Pancreas (tissue), 10 donors: ENCODE data around the gene SPATA18. TPM values are rescaled to one million over a fixed set of nuclear protein-coding genes. Genes with fewer than 3 reads are reported as not detected.

Experiments used
- ATAC-seq, 4 donors: fragments of 200-7000 bp; cut with Tn5 transposase; one replicate each; pipeline versions ENCODE4 v1.8.0 to v1.9.1; 2020; ENCODE audit warnings: mild to moderate bottlenecking in 4 of 4, moderate library complexity in 4 of 4
- DNase-seq, 6 donors: peaks; one replicate each; pipeline ENCODE4 v3.0.0-alpha.2; 2020
- FAIRE-seq: peaks from 2 replicates; lab custom pipeline; 2012; peaks lifted over from hg19 to GRCh38; lab: Jason Lieb, UNC
- H3K27ac ChIP-seq, 4 donors: fragments of 200-600 bp; sonication (generic); 1 replicate in 3 of 4; 2 replicates in 1 of 4; pipeline versions ENCODE4 v1.5.0 to v1.8.0; 2020
- H3K27me3 ChIP-seq, 4 donors: fragments of 200-600 bp; one replicate each; pipeline ENCODE4 v1.8.0; 2021
- H3K36me3 ChIP-seq, 3 donors: fragments of 200-600 bp; sonication (generic) in 1 of 3; one replicate each; pipeline versions ENCODE4 v1.5.0 to v1.8.0; 2020 to 2021
- H3K4me1 ChIP-seq, 3 donors: fragments of 200-600 bp; one replicate each; pipeline ENCODE4 v1.8.0; 2021
- H3K4me3 ChIP-seq, 4 donors: fragments of 200-600 bp; sonication (generic) in 2 of 4; one replicate each; pipeline versions ENCODE4 v1.5.0 to v1.8.0; 2020 to 2021
- H3K9me3 ChIP-seq, 4 donors: fragments of 200-600 bp; one replicate each; pipeline ENCODE4 v1.8.0; 2021
- WGBS, 2 donors: extraction: QIAGEN DNeasy Blood & Tissue Kit; methylation state at CpG; one replicate each; pipeline ENCODE4 v1.1.7; 2013; 5-methylcytosine and 5-hydroxymethylcytosine counted together
- intact Hi-C, 3 donors: fragments of 100-400 bp; cut with DNase I; formaldehyde crosslinking; loops; one replicate each; pipeline versions ENCODE4 v1.11.1 to v1.14.2; 2022
- polyA plus RNA-seq, 2 donors: library from polyadenylated mRNA; stranded (reverse); fragments of 200-250 nt; gene quantifications; one replicate each; pipeline ENCODE4 v1.2.3, GENCODE V29; 2013
- total RNA-seq, 6 donors: library from RNA; stranded (reverse); fragmentation: NEBNext Ultra II Directional in 4 of 6; extraction: Animal tissue kit (Norgen Biotek cat#: 25700) in 4 of 6; gene quantifications; one replicate each; pipeline versions ENCODE4 v1.2.1 to v1.2.4, GENCODE V29; 2021 to 2023
- TF ChIP-seq, protein P1 (sequence below), 4 donors: fragments of 200-600 bp; sonication (generic) in 3 of 4; IDR thresholded peaks; one replicate each; pipeline versions ENCODE4 v1.5.0 to v1.8.0; 2021; ENCODE audit warnings: antibody characterized with exemption in 4 of 4
- donor health status: healthy with polysubstance abuse.
- donor health status: DM: no; HTN: no; CAD: no; lungs with moderate emphysema.
- donor health status: DM: no; HTN: no; CAD: no.
- donor health status: control.
- donor health status: control.
- donor health status: Bipolar disorder and iron deficiency.
- donor health status: DM: yes; HTN: yes; CAD: no.
- donor health status: DM: no; HTN: no; CAD: no.
- donor health status: DM: no; HTN: no; CAD: no.
- donor health status: DM: yes; HTN: yes; CAD: no.

SPATA18 gene
- total and polyA plus RNA-seq, 8 donors, result 1.2 to 4.3 (median 3.4) TPM

DNA sequence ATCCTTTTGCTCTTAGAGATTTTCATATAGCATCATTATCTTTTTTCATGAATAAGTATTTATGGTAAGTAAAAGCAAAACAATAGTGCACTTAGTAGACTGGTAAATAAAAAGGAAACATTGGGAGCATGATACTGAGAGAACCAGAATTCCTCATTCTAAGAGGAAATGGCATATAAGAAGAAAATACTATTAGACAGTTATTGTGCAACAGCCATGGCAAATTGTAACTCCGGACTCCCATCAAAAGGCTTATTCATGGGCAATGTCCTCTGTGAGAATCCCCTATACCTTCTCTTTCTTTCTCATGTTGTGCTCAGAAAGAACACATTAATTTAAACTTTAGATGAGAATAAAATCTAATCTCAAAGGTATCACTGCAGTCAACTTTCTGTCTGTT is 42.4 kb downstream of the SPATA18 start:
- TF ChIP-seq, protein P1, sequence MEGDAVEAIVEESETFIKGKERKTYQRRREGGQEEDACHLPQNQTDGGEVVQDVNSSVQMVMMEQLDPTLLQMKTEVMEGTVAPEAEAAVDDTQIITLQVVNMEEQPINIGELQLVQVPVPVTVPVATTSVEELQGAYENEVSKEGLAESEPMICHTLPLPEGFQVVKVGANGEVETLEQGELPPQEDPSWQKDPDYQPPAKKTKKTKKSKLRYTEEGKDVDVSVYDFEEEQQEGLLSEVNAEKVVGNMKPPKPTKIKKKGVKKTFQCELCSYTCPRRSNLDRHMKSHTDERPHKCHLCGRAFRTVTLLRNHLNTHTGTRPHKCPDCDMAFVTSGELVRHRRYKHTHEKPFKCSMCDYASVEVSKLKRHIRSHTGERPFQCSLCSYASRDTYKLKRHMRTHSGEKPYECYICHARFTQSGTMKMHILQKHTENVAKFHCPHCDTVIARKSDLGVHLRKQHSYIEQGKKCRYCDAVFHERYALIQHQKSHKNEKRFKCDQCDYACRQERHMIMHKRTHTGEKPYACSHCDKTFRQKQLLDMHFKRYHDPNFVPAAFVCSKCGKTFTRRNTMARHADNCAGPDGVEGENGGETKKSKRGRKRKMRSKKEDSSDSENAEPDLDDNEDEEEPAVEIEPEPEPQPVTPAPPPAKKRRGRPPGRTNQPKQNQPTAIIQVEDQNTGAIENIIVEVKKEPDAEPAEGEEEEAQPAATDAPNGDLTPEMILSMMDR (IDR thresholded peaks at IDR 0.05), result no peak
- intact Hi-C loops, result no loop called here
- Histone ChIP-seq H3K27me3 (no peaks in the 10 kb centered on the region), H3K9me3 (no peaks in the 10 kb centered on the region), H3K36me3 (no peaks in the 10 kb centered on the region), H3K27ac (no peak overlapping the region), H3K4me1 (no peaks in the 10 kb centered on the region), H3K4me3 (no peak overlapping the region)
- FAIRE-seq (no peak), ATAC-seq (no peak), DNase-seq (no peak)
- 79 to 80% methylated on average over 1 of the region's 1 CpG for WGBS, 2 donors

DNA sequence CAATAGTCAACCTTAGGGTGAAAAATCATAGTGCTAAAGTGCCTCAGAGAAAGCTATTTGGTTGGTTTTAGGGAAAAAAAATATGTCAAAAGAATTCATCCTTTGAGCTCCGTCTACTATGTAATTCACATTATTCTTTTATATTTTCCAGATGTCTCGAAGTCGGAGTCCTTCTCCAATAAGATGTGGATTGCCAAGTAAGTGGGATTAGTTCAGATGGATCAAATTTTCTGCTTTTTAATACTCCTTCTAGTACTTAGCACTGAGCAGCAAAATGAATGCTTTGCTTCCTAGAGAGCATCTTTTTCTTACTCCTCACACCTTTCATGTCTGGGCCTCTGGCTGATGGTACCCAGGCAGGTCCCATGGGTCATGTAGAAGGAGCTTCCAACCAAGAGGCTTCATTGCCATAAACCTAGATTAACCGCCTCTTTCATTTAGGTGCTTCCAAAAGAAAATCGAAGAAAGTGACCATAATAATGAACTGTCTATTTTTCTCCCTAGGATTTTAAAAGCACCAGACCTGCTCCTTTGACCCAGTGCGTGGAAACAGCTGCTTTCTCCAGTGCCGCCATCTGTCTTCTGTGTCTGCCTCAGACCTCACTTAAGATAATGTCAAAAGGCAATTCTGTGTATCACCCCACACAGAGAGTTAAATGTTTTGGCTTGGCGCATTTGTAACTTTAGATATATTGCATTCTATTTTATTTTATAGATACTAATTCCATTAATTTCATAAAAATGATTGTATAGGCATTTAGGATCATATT is 43.5 kb downstream of the SPATA18 start:
- Histone ChIP-seq H3K27me3 (no peaks in the 10 kb centered on the region), H3K4me3 (no peak overlapping the region), H3K4me1 (no peaks in the 10 kb centered on the region), H3K9me3 (no peaks in the 10 kb centered on the region), H3K27ac (no peak overlapping the region), H3K36me3 (no peaks in the 10 kb centered on the region)
- intact Hi-C loops, result no loop called here
- FAIRE-seq (no peak), DNase-seq (no peak), ATAC-seq (no peak)
- TF ChIP-seq, protein P1 (IDR thresholded peaks at IDR 0.05), result no peak
- WGBS, 2 donors, result 73 to 79% methylated on average over 8 of the region's 8 CpGs

DNA sequence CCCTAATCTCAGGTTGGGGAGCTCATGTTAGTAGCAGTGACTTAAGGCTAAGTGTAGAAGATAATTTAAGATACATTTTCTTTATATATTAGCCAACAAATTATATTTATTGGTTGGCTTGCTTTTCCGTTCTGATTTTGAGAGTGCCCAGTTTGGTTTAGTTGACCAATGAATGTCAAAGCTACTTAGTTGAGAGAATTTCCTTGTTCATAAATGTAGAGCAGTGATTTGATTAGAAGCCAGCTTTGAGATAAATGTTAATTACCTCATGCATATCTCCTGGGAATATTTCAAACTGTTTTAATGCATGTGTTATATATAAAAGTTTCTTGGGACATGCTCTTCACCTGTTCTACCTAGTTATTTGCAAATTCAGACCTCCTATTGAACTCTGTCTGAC is 44.3 kb downstream of the SPATA18 start:
- TF ChIP-seq, protein P1 (IDR thresholded peaks at IDR 0.05), result no peak
- intact Hi-C loops, result no loop called here
- no peaks in the 10 kb centered on the region for H3K36me3 ChIP-seq
- no peak for DNase-seq
- no peak overlapping the region for H3K27ac ChIP-seq
- H3K4me1 ChIP-seq, result no peaks in the 10 kb centered on the region
- H3K4me3 ChIP-seq, result no peak overlapping the region
- WGBS, 2 donors, result 52 to 64% methylated on average over 1 of the region's 1 CpG
- FAIRE-seq, result no peak
- no peak for ATAC-seq
- no peaks in the 10 kb centered on the region for H3K9me3 ChIP-seq
- H3K27me3 ChIP-seq, result no peaks in the 10 kb centered on the region

DNA sequence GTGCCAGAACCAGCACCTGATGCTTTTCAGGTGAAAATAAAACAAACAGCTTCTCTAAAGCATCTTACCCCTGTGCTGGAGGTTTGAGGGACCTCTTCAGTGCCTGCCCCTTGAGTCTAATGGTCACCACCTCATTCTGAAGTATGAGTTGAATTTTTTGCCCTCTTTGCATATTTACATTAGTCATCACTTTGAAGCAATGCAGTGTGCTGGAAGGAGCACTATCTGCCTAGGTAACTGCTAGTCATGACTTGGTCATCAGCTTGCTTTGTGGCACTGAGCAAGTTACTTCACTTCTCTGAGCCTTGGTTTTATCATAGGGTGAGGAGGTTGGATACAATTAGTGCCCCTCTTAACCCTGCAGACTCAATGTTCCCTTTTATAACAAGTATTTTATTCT is 44.9 kb downstream of the SPATA18 start:
- no peak overlapping the region for H3K27ac ChIP-seq
- TF ChIP-seq, protein P1 (IDR thresholded peaks at IDR 0.05), result no peak
- intact Hi-C loops, result no loop called here
- no peak for DNase-seq
- H3K4me1 ChIP-seq, result no peaks in the 10 kb centered on the region
- FAIRE-seq, result no peak
- no peaks in the 10 kb centered on the region for H3K9me3 ChIP-seq
- H3K4me3 ChIP-seq, result no peak overlapping the region
- no peaks in the 10 kb centered on the region for H3K27me3 ChIP-seq
- ATAC-seq, result no peak
- H3K36me3 ChIP-seq, result no peaks in the 10 kb centered on the region

DNA sequence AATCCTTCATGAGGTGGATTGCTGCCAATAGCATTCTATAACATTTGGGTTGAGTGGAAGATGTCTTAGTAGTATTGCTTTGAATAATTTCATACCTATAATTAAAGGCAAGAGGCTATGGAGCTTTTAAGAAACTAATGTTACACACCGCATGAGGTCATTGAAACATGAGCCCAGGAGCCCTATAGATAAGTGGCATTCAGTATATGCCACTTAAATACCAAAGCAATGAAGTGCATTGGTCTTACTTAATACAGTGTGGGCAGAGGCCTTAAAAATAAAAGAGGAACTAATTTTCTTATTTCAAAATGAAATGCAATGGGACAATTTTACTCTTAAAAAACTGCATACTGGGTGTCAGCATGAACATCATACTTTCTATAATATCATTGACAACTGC is 47.5 kb downstream of the SPATA18 start:
- intact Hi-C loops, result no loop called here

More for the DNA sequence above, 47.5 kb downstream of the SPATA18 start:
- no peak overlapping the region for H3K4me3 ChIP-seq
- WGBS, 2 donors, result 89 to 96% methylated on average over 1 of the region's 1 CpG
- no peaks in the 10 kb centered on the region for H3K9me3 ChIP-seq
- H3K36me3 ChIP-seq, result no peaks in the 10 kb centered on the region
- TF ChIP-seq, protein P1 (IDR thresholded peaks at IDR 0.05), result no peak
- FAIRE-seq (no peak), DNase-seq (no peak), ATAC-seq (no peak)
- H3K4me1 ChIP-seq, result no peaks in the 10 kb centered on the region
- H3K27ac ChIP-seq, result no peak overlapping the region
- no peaks in the 10 kb centered on the region for H3K27me3 ChIP-seq
